ENCODE results near the gene COPS8. TPM values are rescaled to one million over a fixed set of nuclear protein-coding genes. Genes with fewer than 3 reads are reported as not detected.

The COPS8 gene
- total and polyA plus RNA-seq, 2 experiments from 2014 or later = 120 to 130 TPM

DNA sequence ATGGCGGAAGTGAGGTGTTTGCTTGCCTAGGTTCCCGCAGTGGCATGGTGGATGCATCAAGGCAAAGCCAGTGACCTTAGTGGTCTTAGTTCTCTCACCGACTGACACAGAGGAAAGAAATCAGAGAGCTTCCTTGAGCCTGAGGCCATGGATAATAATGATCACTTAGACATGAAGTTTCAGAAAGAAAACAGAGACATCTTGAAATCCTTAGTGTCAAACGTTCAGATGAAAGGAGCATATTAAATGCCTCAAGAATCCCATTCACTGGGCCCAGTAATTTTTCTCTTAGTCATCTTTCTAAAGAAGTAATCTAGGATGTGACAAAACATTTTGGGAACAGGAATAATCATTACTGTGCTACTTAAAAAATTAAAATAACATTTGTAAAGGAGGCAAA, 35.2 kb downstream of the COPS8 start:
- Histone ChIP-seq H3K36me3 (ENCODE audit: insufficient read depth) (no peaks in the 10 kb centered on the region), H3K9me2 (ENCODE audit: insufficient read depth) (no peaks in the 10 kb centered on the region), H2AFZ (no peak overlapping the region), H4K20me1 (replicated peaks; ENCODE audit: insufficient read depth) (no peaks in the 10 kb centered on the region), H3K4me3 (no peak overlapping the region), H3K27me3 (ENCODE audit: insufficient read depth) (no peaks in the 10 kb centered on the region), H3K27ac (ENCODE audit: low read depth) (no peak overlapping the region), H3F3A (replicated peaks; ENCODE audit: low read depth) (no peaks in the 10 kb centered on the region), H3K79me2 (replicated peaks; ENCODE audit: insufficient read depth) (no peaks in the 10 kb centered on the region), H3K4me2 (no peak overlapping the region), H3K4me1 (ENCODE audit: insufficient read depth) (no peaks in the 10 kb centered on the region)
- H3K4me1 Mint-ChIP-seq = no peaks in the 10 kb centered on the region
- no peak overlapping the region for H3K27ac Mint-ChIP-seq
- peaks cover 5% of the 10 kb centered on the region; the same call in 2 of the 3 replicates for H3K36me3 Mint-ChIP-seq (ENCODE audit: low read depth)
- no peak overlapping the region for H3K4me3 Mint-ChIP-seq
- TF ChIP-seq, protein P1, sequence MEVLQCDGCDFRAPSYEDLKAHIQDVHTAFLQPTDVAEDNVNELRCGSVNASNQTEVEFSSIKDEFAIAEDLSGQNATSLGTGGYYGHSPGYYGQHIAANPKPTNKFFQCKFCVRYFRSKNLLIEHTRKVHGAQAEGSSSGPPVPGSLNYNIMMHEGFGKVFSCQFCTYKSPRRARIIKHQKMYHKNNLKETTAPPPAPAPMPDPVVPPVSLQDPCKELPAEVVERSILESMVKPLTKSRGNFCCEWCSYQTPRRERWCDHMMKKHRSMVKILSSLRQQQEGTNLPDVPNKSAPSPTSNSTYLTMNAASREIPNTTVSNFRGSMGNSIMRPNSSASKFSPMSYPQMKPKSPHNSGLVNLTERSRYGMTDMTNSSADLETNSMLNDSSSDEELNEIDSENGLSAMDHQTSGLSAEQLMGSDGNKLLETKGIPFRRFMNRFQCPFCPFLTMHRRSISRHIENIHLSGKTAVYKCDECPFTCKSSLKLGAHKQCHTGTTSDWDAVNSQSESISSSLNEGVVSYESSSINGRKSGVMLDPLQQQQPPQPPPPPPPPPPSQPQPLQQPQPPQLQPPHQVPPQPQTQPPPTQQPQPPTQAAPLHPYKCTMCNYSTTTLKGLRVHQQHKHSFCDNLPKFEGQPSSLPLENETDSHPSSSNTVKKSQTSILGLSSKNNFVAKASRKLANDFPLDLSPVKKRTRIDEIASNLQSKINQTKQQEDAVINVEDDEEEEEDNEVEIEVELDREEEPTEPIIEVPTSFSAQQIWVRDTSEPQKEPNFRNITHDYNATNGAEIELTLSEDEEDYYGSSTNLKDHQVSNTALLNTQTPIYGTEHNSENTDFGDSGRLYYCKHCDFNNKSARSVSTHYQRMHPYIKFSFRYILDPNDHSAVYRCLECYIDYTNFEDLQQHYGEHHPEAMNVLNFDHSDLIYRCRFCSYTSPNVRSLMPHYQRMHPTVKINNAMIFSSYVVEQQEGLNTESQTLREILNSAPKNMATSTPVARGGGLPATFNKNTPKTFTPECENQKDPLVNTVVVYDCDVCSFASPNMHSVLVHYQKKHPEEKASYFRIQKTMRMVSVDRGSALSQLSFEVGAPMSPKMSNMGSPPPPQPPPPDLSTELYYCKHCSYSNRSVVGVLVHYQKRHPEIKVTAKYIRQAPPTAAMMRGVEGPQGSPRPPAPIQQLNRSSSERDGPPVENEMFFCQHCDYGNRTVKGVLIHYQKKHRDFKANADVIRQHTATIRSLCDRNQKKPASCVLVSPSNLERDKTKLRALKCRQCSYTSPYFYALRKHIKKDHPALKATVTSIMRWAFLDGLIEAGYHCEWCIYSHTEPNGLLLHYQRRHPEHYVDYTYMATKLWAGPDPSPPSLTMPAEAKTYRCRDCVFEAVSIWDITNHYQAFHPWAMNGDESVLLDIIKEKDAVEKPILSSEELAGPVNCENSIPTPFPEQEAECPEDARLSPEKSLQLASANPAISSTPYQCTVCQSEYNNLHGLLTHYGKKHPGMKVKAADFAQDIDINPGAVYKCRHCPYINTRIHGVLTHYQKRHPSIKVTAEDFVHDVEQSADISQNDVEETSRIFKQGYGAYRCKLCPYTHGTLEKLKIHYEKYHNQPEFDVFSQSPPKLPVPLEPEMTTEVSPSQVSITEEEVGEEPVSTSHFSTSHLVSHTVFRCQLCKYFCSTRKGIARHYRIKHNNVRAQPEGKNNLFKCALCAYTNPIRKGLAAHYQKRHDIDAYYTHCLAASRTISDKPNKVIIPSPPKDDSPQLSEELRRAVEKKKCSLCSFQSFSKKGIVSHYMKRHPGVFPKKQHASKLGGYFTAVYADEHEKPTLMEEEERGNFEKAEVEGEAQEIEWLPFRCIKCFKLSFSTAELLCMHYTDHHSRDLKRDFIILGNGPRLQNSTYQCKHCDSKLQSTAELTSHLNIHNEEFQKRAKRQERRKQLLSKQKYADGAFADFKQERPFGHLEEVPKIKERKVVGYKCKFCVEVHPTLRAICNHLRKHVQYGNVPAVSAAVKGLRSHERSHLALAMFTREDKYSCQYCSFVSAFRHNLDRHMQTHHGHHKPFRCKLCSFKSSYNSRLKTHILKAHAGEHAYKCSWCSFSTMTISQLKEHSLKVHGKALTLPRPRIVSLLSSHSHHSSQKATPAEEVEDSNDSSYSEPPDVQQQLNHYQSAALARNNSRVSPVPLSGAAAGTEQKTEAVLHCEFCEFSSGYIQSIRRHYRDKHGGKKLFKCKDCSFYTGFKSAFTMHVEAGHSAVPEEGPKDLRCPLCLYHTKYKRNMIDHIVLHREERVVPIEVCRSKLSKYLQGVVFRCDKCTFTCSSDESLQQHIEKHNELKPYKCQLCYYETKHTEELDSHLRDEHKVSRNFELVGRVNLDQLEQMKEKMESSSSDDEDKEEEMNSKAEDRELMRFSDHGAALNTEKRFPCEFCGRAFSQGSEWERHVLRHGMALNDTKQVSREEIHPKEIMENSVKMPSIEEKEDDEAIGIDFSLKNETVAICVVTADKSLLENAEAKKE (CRISPR knock-in tag; IDR thresholded peaks at IDR 0.05) = no peak
- TF ChIP-seq NANOG (IDR thresholded peaks at IDR 0.05; ENCODE audit: borderline replicate concordance) (no peak), POLR2AphosphoS5 (IDR thresholded peaks at IDR 0.05; ENCODE audit: low read depth) (no peak), CTCF (conservative IDR thresholded peaks at IDR 0.05; ENCODE audit: low read depth in 2 of 2) (no peak), JUNB (IDR thresholded peaks at IDR 0.05; ENCODE audit: unreplicated experiment) (no peak), EZH2phosphoT487 (IDR thresholded peaks at IDR 0.05; ENCODE audit: unreplicated experiment) (no peak), ZNF331 (CRISPR knock-in tag; IDR thresholded peaks at IDR 0.05; ENCODE audit: low read depth) (no peak), STAT1 (IDR thresholded peaks at IDR 0.05; ENCODE audit: unreplicated experiment) (no peak), ETS1 (IDR thresholded peaks at IDR 0.05) (no peak), EZH2 (IDR thresholded peaks at IDR 0.05; ENCODE audit: low read depth, unreplicated experiment) (no peak), ZNF114 (CRISPR knock-in tag; IDR thresholded peaks at IDR 0.05) (no peak), CREB1 (CRISPR knock-in tag; IDR thresholded peaks at IDR 0.05; ENCODE audit: low read depth) (no peak)
- TF ChIP-seq, protein P2, sequence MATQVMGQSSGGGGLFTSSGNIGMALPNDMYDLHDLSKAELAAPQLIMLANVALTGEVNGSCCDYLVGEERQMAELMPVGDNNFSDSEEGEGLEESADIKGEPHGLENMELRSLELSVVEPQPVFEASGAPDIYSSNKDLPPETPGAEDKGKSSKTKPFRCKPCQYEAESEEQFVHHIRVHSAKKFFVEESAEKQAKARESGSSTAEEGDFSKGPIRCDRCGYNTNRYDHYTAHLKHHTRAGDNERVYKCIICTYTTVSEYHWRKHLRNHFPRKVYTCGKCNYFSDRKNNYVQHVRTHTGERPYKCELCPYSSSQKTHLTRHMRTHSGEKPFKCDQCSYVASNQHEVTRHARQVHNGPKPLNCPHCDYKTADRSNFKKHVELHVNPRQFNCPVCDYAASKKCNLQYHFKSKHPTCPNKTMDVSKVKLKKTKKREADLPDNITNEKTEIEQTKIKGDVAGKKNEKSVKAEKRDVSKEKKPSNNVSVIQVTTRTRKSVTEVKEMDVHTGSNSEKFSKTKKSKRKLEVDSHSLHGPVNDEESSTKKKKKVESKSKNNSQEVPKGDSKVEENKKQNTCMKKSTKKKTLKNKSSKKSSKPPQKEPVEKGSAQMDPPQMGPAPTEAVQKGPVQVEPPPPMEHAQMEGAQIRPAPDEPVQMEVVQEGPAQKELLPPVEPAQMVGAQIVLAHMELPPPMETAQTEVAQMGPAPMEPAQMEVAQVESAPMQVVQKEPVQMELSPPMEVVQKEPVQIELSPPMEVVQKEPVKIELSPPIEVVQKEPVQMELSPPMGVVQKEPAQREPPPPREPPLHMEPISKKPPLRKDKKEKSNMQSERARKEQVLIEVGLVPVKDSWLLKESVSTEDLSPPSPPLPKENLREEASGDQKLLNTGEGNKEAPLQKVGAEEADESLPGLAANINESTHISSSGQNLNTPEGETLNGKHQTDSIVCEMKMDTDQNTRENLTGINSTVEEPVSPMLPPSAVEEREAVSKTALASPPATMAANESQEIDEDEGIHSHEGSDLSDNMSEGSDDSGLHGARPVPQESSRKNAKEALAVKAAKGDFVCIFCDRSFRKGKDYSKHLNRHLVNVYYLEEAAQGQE (IDR thresholded peaks at IDR 0.05; ENCODE audit: unreplicated experiment) = no peak
- H3K9me3 Mint-ChIP-seq = peaks cover 14% of the 10 kb centered on the region; the same call in 2 of the 3 replicates
- ATAC-seq = no peak
- no peaks in the 10 kb centered on the region for H3K27me3 Mint-ChIP-seq (ENCODE audit: insufficient read depth, low read depth, poor library complexity)
- no peak for DNase-seq (ENCODE audit: low spot score)

Data from GM23338 (cell line).